Liver (tissue), 9 donors: ENCODE measurements around the gene TNPO3. TPM values are rescaled to one million over a fixed set of nuclear protein-coding genes. Genes with fewer than 3 reads are reported as not detected.

Source experiments
- DNase-seq: peaks from one replicate; pipeline ENCODE4 v3.0.0-alpha.2; 2017; ENCODE audit warnings: low spot score
- H3K27ac ChIP-seq, 2 donors: one replicate each; pipeline ENCODE4 v1.7.0; 2013; ENCODE audit warnings: inconsistent platforms in 2 of 2, low read length in 2 of 2, control low read depth in 1 of 2, low read depth in 1 of 2, mild to moderate bottlenecking in 1 of 2
- H3K27me3 ChIP-seq, 4 donors: one replicate each; pipeline versions ENCODE4 v1.6.1 to v1.7.0; 2013; ENCODE audit warnings: low read length in 3 of 4, inconsistent platforms in 1 of 4, mild to moderate bottlenecking in 1 of 4, moderate library complexity in 1 of 4; ENCODE audit not compliant: control insufficient read depth in 4 of 4, insufficient read depth in 4 of 4
- H3K36me3 ChIP-seq, 4 donors: one replicate each; pipeline versions ENCODE4 v1.6.1 to v1.7.0; 2013; ENCODE audit warnings: low read length in 3 of 4, mild to moderate bottlenecking in 3 of 4, low read depth in 1 of 4, moderate library complexity in 1 of 4; ENCODE audit not compliant: control insufficient read depth in 4 of 4, insufficient read depth in 3 of 4
- H3K4me1 ChIP-seq, 4 donors: one replicate each; pipeline versions ENCODE4 v1.6.1 to v1.7.0; 2013; ENCODE audit warnings: low read length in 3 of 4, mild to moderate bottlenecking in 3 of 4, moderate library complexity in 1 of 4; ENCODE audit not compliant: control insufficient read depth in 4 of 4, insufficient read depth in 4 of 4
- H3K4me3 ChIP-seq, 3 donors: one replicate each; pipeline versions ENCODE4 v1.6.1 to v1.7.0; 2013; ENCODE audit warnings: low read length in 3 of 3, control low read depth in 1 of 3, low read depth in 1 of 3, mild to moderate bottlenecking in 1 of 3
- H3K9ac ChIP-seq, 2 donors: one replicate each; pipeline ENCODE4 v1.7.0; 2013; ENCODE audit warnings: low read length in 2 of 2, mild to moderate bottlenecking in 2 of 2, moderate library complexity in 2 of 2, control low read depth in 1 of 2, low read depth in 1 of 2
- H3K9me3 ChIP-seq, 4 donors: one replicate each; pipeline versions ENCODE4 v1.6.1 to v1.7.0; 2013; ENCODE audit warnings: low read length in 3 of 4; ENCODE audit not compliant: control insufficient read depth in 4 of 4
- ATF3 ChIP-seq: IDR thresholded peaks from 2 replicates; pipeline ENCODE4 v1.6.1; 2016; ENCODE audit warnings: antibody characterized with exemption
- CTCF ChIP-seq: fragments of 150-350 bp; IDR thresholded peaks from 2 replicates; pipeline ENCODE4 v1.5.1; 2017; ENCODE audit warnings: improper control_type of control experiment, low read depth, low read length; ENCODE audit not compliant: missing input control
- EGR1 ChIP-seq, 2 donors: IDR thresholded peaks; 2 replicates each; pipeline ENCODE4 v1.6.1; 2016 to 2018; ENCODE audit warnings: antibody characterized with exemption in 2 of 2, low read depth in 2 of 2
- FOXA1 ChIP-seq: IDR thresholded peaks from 2 replicates; pipeline ENCODE4 v1.6.1; 2016; ENCODE audit warnings: antibody characterized with exemption
- FOXA2 ChIP-seq: IDR thresholded peaks from 2 replicates; pipeline ENCODE4 v1.6.1; 2016; ENCODE audit warnings: antibody characterized with exemption
- GABPA ChIP-seq, 2 donors: IDR thresholded peaks in 1 of 2; conservative IDR thresholded peaks in 1 of 2; 2 replicates each; pipeline ENCODE4 v1.6.1; 2016; ENCODE audit warnings: antibody characterized with exemption in 2 of 2, mild to moderate bottlenecking in 1 of 2, moderate library complexity in 1 of 2
- HNF4G ChIP-seq: IDR thresholded peaks from 2 replicates; pipeline ENCODE4 v1.6.1; 2016; ENCODE audit warnings: antibody characterized with exemption
- JUND ChIP-seq, 2 donors: IDR thresholded peaks; 2 replicates each; pipeline ENCODE4 v1.6.1; 2016; ENCODE audit warnings: antibody characterized with exemption in 2 of 2
- MAX ChIP-seq: IDR thresholded peaks from 2 replicates; pipeline ENCODE4 v1.6.1; 2016; ENCODE audit warnings: antibody characterized with exemption
- NR2F2 ChIP-seq: IDR thresholded peaks from 2 replicates; pipeline ENCODE4 v1.6.1; 2016; ENCODE audit warnings: antibody characterized with exemption
- RAD21 ChIP-seq, 2 donors: IDR thresholded peaks; 2 replicates each; pipeline ENCODE4 v1.6.1; 2016; ENCODE audit warnings: antibody characterized with exemption in 2 of 2, mild to moderate bottlenecking in 2 of 2
- REST ChIP-seq: IDR thresholded peaks from 2 replicates; pipeline ENCODE4 v1.6.1; 2016; ENCODE audit warnings: antibody characterized with exemption, mild to moderate bottlenecking
- RXRA ChIP-seq, 2 donors: IDR thresholded peaks; 2 replicates each; pipeline ENCODE4 v1.6.1; 2017 to 2018; ENCODE audit warnings: antibody characterized with exemption in 2 of 2, mild to moderate bottlenecking in 1 of 2
- SP1 ChIP-seq: IDR thresholded peaks from 2 replicates; pipeline ENCODE4 v1.6.1; 2018; ENCODE audit warnings: antibody characterized with exemption, mild to moderate bottlenecking
- YY1 ChIP-seq: IDR thresholded peaks from 2 replicates; pipeline ENCODE4 v1.6.1; 2016; ENCODE audit warnings: antibody characterized with exemption, mild to moderate bottlenecking
- ZBTB33 ChIP-seq: IDR thresholded peaks from 2 replicates; pipeline ENCODE4 v1.6.1; 2016; ENCODE audit warnings: antibody characterized with exemption
- WGBS: extraction: QIAGEN DNeasy Blood & Tissue Kit; methylation state at CpG from one replicate; pipeline ENCODE4 v1.1.7; 2013; 5-methylcytosine and 5-hydroxymethylcytosine counted together
- polyA plus RNA-seq, 2 donors: library from polyadenylated mRNA; stranded (reverse) in 1 of 2; unstranded in 1 of 2; fragments of 200-250 nt in 1 of 2; fragments of >200 nt in 1 of 2; fragmentation: Nextera tagmentation in 1 of 2; extraction: Ambion mirVana in 1 of 2; gene quantifications; one replicate each; pipeline versions ENCODE4 v1.2.1 to v1.2.3, GENCODE V29; 2013 to 2015
- total RNA-seq, 2 donors: library from RNA; depleted of rRNA; stranded (reverse); fragments of >200 nt; gene quantifications; one replicate each; pipeline ENCODE4 v1.2.3, GENCODE V29; 2014
- donor health status: healthy.
- donor health status: healthy.
- donor health status: healthy.
- donor health status: healthy.
- donor health status: healthy.

TNPO3 gene
- total and polyA plus RNA-seq, 4 donors: 9.2 to 38.9 (median 20.0) TPM

- TF ChIP-seq CTCF: no peak
- TF ChIP-seq ZBTB33: no peak
- Histone ChIP-seq H3K27me3 (no peaks in the 10 kb centered on the region), H3K9me3 (no peaks in the 10 kb centered on the region), H3K27ac (no peak overlapping the region), H3K4me1 (peaks cover 0 to 6% (median 5%) of the 10 kb centered on the region in 4 donors), H3K9ac (no peak overlapping the region), H3K36me3 (no peaks in the 10 kb centered on the region), H3K4me3 (no peak overlapping the region)
- WGBS: 76% methylated on average over 14 of the region's 14 CpGs
- DNase-seq: no peak
Observed at GRCh38 chr7:128919881-128920799, 134.8 kb downstream of the TNPO3 start.

GRCh38 chr7:128919241-128919640 is 135.7 kb downstream of the TNPO3 start:
- no peak for DNase-seq
- Histone ChIP-seq H3K27ac (no peak overlapping the region), H3K9me3 (no peaks in the 10 kb centered on the region), H3K4me1 (peaks cover 0 to 6% (median 5%) of the 10 kb centered on the region in 4 donors), H3K4me3 (no peak overlapping the region), H3K27me3 (peaks cover 0 to 2% (median 0%) of the 10 kb centered on the region in 4 donors), H3K36me3 (no peaks in the 10 kb centered on the region), H3K9ac (no peak overlapping the region)
- 83% methylated on average over 6 of the region's 6 CpGs for WGBS
- TF ChIP-seq CTCF (no peak), RAD21 (IDR thresholded peaks at IDR 0.05) (no peak), ZBTB33 (no peak), RXRA (IDR thresholded peaks at IDR 0.05) (no peak), NR2F2 (no peak), HNF4G (no peak), JUND (IDR thresholded peaks at IDR 0.05) (no peak), GABPA (IDR thresholded peaks at IDR 0.05 in 1 of 2, conservative IDR thresholded peaks at IDR 0.05 in 1 of 2) (no peak), EGR1 (IDR thresholded peaks at IDR 0.05; ENCODE audit: low read depth in 2 of 2) (no peak), REST (no peak), YY1 (no peak), FOXA1 (no peak), FOXA2 (no peak), SP1 (no peak), MAX (no peak), ATF3 (no peak)
